K562 (cell line): Measurements from ENCODE around the gene TBL1Y. TPM values are rescaled to one million over a fixed set of nuclear protein-coding genes. Genes with fewer than 3 reads are reported as not detected.

Source experiments
- FOXP4 ChIP-seq: sonication (generic); formaldehyde crosslinking; IDR thresholded peaks from 2 replicates; pipeline ENCODE4 v1.8.0; 2022; ENCODE audit warnings: mild to moderate bottlenecking, missing genetic modification reagents, borderline replicate concordance
- GTF3C2 ChIP-seq: IDR thresholded peaks from 3 replicates; pipeline ENCODE4 v1.6.1; 2011; ENCODE audit warnings: borderline replicate concordance, mild to moderate bottlenecking, moderate library complexity; ENCODE audit not compliant: insufficient read length; ENCODE audit errors: extremely low read depth
- NFIX ChIP-seq: fragments of 250-450 bp; sonication (Bioruptor Pico); IDR thresholded peaks from 2 replicates; pipeline ENCODE4 v1.4.0; 2020; ENCODE audit warnings: low read depth, mild to moderate bottlenecking, moderate library complexity
- SRF ChIP-seq, 2 experiments: fragments of 250-450, 450-650 bp in 1 of 2; sonication (Bioruptor Pico) in 1 of 2; sonication (generic) in 1 of 2; formaldehyde crosslinking; IDR thresholded peaks; 2 replicates each; pipeline versions ENCODE4 v1.5.0 to v1.5.1; 2020 to 2022; ENCODE audit warnings: mild to moderate bottlenecking in 1 of 2, missing genetic modification reagents in 1 of 2
- ZNF133 ChIP-seq: fragments of 250-450 bp; sonication (Bioruptor Pico); IDR thresholded peaks from 2 replicates; pipeline ENCODE4 v1.4.0; 2020; ENCODE audit warnings: mild to moderate bottlenecking
- ZNF76 ChIP-seq: fragments of 250-450 bp; sonication (Bioruptor Pico); IDR thresholded peaks from 2 replicates; pipeline ENCODE4 v1.4.0; 2020; ENCODE audit warnings: mild to moderate bottlenecking, moderate library complexity, borderline replicate concordance
- ZNF780A ChIP-seq: fragments of 250-450 bp; sonication (Bioruptor Pico); IDR thresholded peaks from 2 replicates; pipeline ENCODE4 v1.5.0; 2021; ENCODE audit warnings: mild to moderate bottlenecking
- polyA plus RNA-seq, 8 experiments: library from polyadenylated mRNA; depleted of rRNA in 4 of 8; stranded (reverse) in 5 of 8; unstranded in 3 of 8; fragments of >200 nt; fragmentation: Nextera tagmentation in 2 of 8; fragmentation: Illumina TruSeq in 1 of 8; extraction: Ambion mirVana in 2 of 8; extraction: Trizol in 1 of 8; gene quantifications; 2 replicates each; pipeline versions ENCODE4 v1.2.1 to v1.2.3, GENCODE V29; 2011 to 2014; ENCODE audit warnings: inconsistent platforms in 1 of 8, missing spikeins in 1 of 8
- total RNA-seq, 7 experiments: library from RNA; depleted of rRNA in 6 of 7; stranded (reverse); fragments of >200 nt in 6 of 7; fragmentation: Illumina TruSeq in 2 of 7; extraction: Trizol in 2 of 7; gene quantifications; 2 replicates each; pipeline versions ENCODE4 v1.2.1 to v1.2.3, GENCODE V29; 2011 to 2021; ENCODE audit warnings: low replicate concordance in 1 of 7
- TF ChIP-seq, protein P1 (sequence below): sonication (generic); formaldehyde crosslinking; IDR thresholded peaks from 2 replicates; pipeline ENCODE4 v1.8.1; 2023; ENCODE audit warnings: mild to moderate bottlenecking, missing genetic modification reagents
- TF ChIP-seq, protein P2 (sequence below): fragments of 450-650 bp; IDR thresholded peaks from 2 replicates; pipeline ENCODE4 v1.6.1; 2016; ENCODE audit warnings: low read depth
- TF ChIP-seq, protein P3 (sequence below), 2 experiments: fragments of 250-450 bp in 1 of 2; fragments of 450-650 bp in 1 of 2; sonication (Bioruptor Pico) in 1 of 2; IDR thresholded peaks; 2 replicates each; pipeline versions ENCODE4 v1.6.1 to v1.8.0; 2016 to 2021; ENCODE audit warnings: mild to moderate bottlenecking in 2 of 2, moderate library complexity in 2 of 2, missing compliant biosample characterization in 1 of 2, missing genetic modification characterization in 1 of 2

Gene TBL1Y
- total and polyA plus RNA-seq, 9 of the 15 experiments (the other 6 are each of a cell fraction or from before 2014, with no cell fraction given), result not detected

GRCh38 chrY:6964732-6965131 is 54.2 kb downstream of the TBL1Y start (continued):
- no peak for TF ChIP-seq NFIX (CRISPR knock-in tag)
- TF ChIP-seq, protein P1, sequence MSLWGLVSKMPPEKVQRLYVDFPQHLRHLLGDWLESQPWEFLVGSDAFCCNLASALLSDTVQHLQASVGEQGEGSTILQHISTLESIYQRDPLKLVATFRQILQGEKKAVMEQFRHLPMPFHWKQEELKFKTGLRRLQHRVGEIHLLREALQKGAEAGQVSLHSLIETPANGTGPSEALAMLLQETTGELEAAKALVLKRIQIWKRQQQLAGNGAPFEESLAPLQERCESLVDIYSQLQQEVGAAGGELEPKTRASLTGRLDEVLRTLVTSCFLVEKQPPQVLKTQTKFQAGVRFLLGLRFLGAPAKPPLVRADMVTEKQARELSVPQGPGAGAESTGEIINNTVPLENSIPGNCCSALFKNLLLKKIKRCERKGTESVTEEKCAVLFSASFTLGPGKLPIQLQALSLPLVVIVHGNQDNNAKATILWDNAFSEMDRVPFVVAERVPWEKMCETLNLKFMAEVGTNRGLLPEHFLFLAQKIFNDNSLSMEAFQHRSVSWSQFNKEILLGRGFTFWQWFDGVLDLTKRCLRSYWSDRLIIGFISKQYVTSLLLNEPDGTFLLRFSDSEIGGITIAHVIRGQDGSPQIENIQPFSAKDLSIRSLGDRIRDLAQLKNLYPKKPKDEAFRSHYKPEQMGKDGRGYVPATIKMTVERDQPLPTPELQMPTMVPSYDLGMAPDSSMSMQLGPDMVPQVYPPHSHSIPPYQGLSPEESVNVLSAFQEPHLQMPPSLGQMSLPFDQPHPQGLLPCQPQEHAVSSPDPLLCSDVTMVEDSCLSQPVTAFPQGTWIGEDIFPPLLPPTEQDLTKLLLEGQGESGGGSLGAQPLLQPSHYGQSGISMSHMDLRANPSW, result no peak
- TF ChIP-seq ZNF76 (CRISPR knock-in tag), result no peak
- TF ChIP-seq, protein P2, sequence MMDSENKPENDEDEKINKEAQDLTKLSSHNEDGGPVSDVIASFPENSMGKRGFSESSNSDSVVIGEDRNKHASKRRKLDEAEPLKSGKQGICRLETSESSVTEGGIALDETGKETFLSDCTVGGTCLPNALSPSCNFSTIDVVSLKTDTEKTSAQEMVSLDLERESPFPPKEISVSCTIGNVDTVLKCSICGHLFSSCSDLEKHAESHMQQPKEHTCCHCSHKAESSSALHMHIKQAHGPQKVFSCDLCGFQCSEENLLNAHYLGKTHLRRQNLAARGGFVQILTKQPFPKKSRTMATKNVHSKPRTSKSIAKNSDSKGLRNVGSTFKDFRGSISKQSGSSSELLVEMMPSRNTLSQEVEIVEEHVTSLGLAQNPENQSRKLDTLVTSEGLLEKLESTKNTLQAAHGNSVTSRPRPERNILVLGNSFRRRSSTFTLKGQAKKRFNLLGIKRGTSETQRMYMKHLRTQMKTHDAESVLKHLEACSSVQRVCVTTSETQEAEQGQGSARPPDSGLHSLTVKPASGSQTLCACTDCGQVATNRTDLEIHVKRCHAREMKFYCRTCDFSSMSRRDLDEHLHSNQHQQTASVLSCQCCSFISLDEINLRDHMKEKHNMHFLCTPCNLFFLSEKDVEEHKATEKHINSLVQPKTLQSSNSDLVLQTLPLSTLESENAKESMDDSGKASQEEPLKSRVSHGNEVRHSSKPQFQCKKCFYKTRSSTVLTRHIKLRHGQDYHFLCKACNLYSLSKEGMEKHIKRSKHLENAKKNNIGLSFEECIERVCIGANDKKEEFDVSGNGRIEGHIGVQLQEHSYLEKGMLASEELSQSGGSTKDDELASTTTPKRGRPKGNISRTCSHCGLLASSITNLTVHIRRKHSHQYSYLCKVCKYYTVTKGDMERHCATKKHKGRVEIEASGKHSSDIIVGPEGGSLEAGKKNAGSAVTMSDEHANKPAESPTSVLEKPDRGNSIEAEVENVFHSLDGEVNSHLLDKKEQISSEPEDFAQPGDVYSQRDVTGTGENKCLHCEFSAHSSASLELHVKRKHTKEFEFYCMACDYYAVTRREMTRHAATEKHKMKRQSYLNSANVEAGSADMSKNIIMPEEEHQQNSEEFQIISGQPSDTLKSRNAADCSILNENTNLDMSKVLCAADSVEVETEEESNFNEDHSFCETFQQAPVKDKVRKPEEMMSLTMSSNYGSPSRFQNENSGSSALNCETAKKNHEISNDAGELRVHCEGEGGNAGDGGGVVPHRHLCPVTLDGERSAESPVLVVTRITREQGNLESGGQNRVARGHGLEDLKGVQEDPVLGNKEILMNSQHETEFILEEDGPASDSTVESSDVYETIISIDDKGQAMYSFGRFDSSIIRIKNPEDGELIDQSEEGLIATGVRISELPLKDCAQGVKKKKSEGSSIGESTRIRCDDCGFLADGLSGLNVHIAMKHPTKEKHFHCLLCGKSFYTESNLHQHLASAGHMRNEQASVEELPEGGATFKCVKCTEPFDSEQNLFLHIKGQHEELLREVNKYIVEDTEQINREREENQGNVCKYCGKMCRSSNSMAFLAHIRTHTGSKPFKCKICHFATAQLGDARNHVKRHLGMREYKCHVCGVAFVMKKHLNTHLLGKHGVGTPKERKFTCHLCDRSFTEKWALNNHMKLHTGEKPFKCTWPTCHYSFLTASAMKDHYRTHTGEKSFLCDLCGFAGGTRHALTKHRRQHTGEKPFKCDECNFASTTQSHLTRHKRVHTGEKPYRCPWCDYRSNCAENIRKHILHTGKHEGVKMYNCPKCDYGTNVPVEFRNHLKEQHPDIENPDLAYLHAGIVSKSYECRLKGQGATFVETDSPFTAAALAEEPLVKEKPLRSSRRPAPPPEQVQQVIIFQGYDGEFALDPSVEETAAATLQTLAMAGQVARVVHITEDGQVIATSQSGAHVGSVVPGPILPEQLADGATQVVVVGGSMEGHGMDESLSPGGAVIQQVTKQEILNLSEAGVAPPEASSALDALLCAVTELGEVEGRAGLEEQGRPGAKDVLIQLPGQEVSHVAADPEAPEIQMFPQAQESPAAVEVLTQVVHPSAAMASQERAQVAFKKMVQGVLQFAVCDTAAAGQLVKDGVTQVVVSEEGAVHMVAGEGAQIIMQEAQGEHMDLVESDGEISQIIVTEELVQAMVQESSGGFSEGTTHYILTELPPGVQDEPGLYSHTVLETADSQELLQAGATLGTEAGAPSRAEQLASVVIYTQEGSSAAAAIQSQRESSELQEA, result no peak
- TF ChIP-seq ZNF133 (CRISPR knock-in tag), result no peak
- no peak for TF ChIP-seq SRF (CRISPR knock-in tag; IDR thresholded peaks at IDR 0.05)
- no peak for TF ChIP-seq ZNF780A
- TF ChIP-seq GTF3C2, result no peak
- TF ChIP-seq, protein P3, sequence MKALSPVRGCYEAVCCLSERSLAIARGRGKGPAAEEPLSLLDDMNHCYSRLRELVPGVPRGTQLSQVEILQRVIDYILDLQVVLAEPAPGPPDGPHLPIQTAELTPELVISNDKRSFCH (CRISPR knock-in tag; IDR thresholded peaks at IDR 0.05), result no peak
- TF ChIP-seq, protein P3 (tag; IDR thresholded peaks at IDR 0.05), result no peak
- no peak for TF ChIP-seq FOXP4 (CRISPR knock-in tag)
